Measurements from ENCODE around the gene CASP9. TPM values are rescaled to one million over a fixed set of nuclear protein-coding genes. Genes with fewer than 3 reads are reported as not detected.
"Not testable (repeated sequence)": the region's sequence is repeated elsewhere in the genome, so short reads cannot be mapped to it uniquely, and the experiment has no call there.

Gene CASP9
- total RNA-seq, 1 experiment from 2014 or later = 8.0 TPM

GRCh38 chr1:15524283-15525049, 451 bp upstream of the CASP9 start:
- no TSS peak for BruUV-seq (replicated peaks)
- H3K4me2 ChIP-seq (ENCODE audit: low read length) = peak overlapping the region; percentile 71
- H3K9me2 ChIP-seq (replicated peaks; ENCODE audit: low read length) = no peaks in the 10 kb centered on the region
- H3K9ac ChIP-seq (ENCODE audit: low read length) = peak overlapping the region; percentile 84
- H3K9me3 ChIP-seq (ENCODE audit: low read length) = no peaks in the 10 kb centered on the region
- peak; percentile 94 for DNase-seq
- ATAC-seq = peak; percentile 41
- H3K4me3 ChIP-seq (ENCODE audit: low read length) = peak overlapping the region; percentile 87
- intact Hi-C loops (cut with micrococcal nuclease) = loop anchor here (1.0 kb wide), 1 partner anchor 23 kb away; no protein-coding TSS in a partner anchor
- H3K4me1 ChIP-seq (ENCODE audit: insufficient read depth, low read length) = peaks cover 25% of the 10 kb centered on the region
- no peaks in the 10 kb centered on the region for H4K20me1 ChIP-seq (ENCODE audit: low read length)
- no peaks in the 10 kb centered on the region for H3K27me3 ChIP-seq (ENCODE audit: low read length)
- ChIA-PET CTCF (no interaction called here), POLR2A (ENCODE audit: unreplicated experiment) (interaction anchor here (0.6 kb wide), 1 partner anchor 9 kb away, joined by 3 read pairs; no protein-coding TSS in a partner anchor)
- H3F3A ChIP-seq (ENCODE audit: low read length, unreplicated experiment) = no peaks in the 10 kb centered on the region
- peaks cover 39% of the 10 kb centered on the region for H3K79me2 ChIP-seq (ENCODE audit: low read length)
- no peak overlapping the region for H2AFZ ChIP-seq (ENCODE audit: low read length)
- H3K36me3 ChIP-seq (ENCODE audit: low read depth, low read length) = no peaks in the 10 kb centered on the region
- TF ChIP-seq CTCF (conservative IDR thresholded peaks at IDR 0.05; ENCODE audit: low read depth, low read length) (no peak), EZH2 (IDR thresholded peaks at IDR 0.05; ENCODE audit: low read length, unreplicated experiment) (no peak), EZH2phosphoT487 (IDR thresholded peaks at IDR 0.05; ENCODE audit: borderline replicate concordance, low read length) (no peak)
- H3K27ac ChIP-seq (ENCODE audit: low read length) = peak overlapping the region; percentile 91

- ATAC-seq (peak; percentile 0; the same call in 1 of the 2 replicates), DNase-seq (peak; percentile 27)
- Histone ChIP-seq H3K4me3 (ENCODE audit: low read length) (peak overlapping the region; percentile 87), H4K20me1 (ENCODE audit: low read length) (no peaks in the 10 kb centered on the region), H3K9me3 (ENCODE audit: low read length) (no peaks in the 10 kb centered on the region), H3K4me1 (ENCODE audit: insufficient read depth, low read length) (peaks cover 25% of the 10 kb centered on the region), H3K9ac (ENCODE audit: low read length) (peak overlapping the region; percentile 62), H3K4me2 (ENCODE audit: low read length) (peak overlapping the region; percentile 94), H3K79me2 (ENCODE audit: low read length) (peaks cover 29% of the 10 kb centered on the region), H3K27me3 (ENCODE audit: low read length) (no peaks in the 10 kb centered on the region), H2AFZ (ENCODE audit: low read length) (peak overlapping the region; percentile 73), H3K9me2 (replicated peaks; ENCODE audit: low read length) (no peaks in the 10 kb centered on the region), H3K27ac (ENCODE audit: low read length) (peak overlapping the region; percentile 6; the same call in 1 of the 2 replicates), H3F3A (ENCODE audit: low read length, unreplicated experiment) (no peaks in the 10 kb centered on the region), H3K36me3 (ENCODE audit: low read depth, low read length) (no peaks in the 10 kb centered on the region)
- TF ChIP-seq EZH2 (IDR thresholded peaks at IDR 0.05; ENCODE audit: low read length, unreplicated experiment) = no peak
- no peak for TF ChIP-seq EZH2phosphoT487 (IDR thresholded peaks at IDR 0.05; ENCODE audit: borderline replicate concordance, low read length)
- POLR2A ChIA-PET (ENCODE audit: unreplicated experiment) = interaction anchor here (0.6 kb wide), 2 partner anchors 8 to 439 kb away, joined by 3 to 6 read pairs; no protein-coding TSS in a partner anchor
- intact Hi-C loops (cut with micrococcal nuclease) = loop anchor here (1.0 kb wide), 1 partner anchor 22 kb away; no protein-coding TSS in a partner anchor
- CTCF ChIA-PET = no interaction called here
- BruUV-seq (replicated peaks) = TSS peak; percentile 63
Observed at GRCh38 chr1:15523104-15524020, 653 bp downstream of the CASP9 start.

GRCh38 chr1:15522551-15522950, 1.5 kb downstream of the CASP9 start:
- Histone ChIP-seq H3K9ac (ENCODE audit: low read length) (no peak overlapping the region), H3K4me1 (ENCODE audit: insufficient read depth, low read length) (peaks cover 19% of the 10 kb centered on the region), H3K27ac (ENCODE audit: low read length) (no peak overlapping the region), H3K36me3 (ENCODE audit: low read depth, low read length) (no peaks in the 10 kb centered on the region), H2AFZ (ENCODE audit: low read length) (no peak overlapping the region), H3K9me2 (replicated peaks; ENCODE audit: low read length) (no peaks in the 10 kb centered on the region), H3F3A (ENCODE audit: low read length, unreplicated experiment) (no peaks in the 10 kb centered on the region), H3K79me2 (ENCODE audit: low read length) (peaks cover 20% of the 10 kb centered on the region), H3K9me3 (ENCODE audit: low read length) (no peaks in the 10 kb centered on the region), H4K20me1 (ENCODE audit: low read length) (no peaks in the 10 kb centered on the region), H3K4me3 (ENCODE audit: low read length) (no peak overlapping the region), H3K27me3 (ENCODE audit: low read length) (no peaks in the 10 kb centered on the region), H3K4me2 (ENCODE audit: low read length) (peak overlapping the region; percentile 94; the same call in 1 of the 2 replicates)
- no TSS peak for BruUV-seq (replicated peaks)
- intact Hi-C loops (cut with micrococcal nuclease) = no loop called here
- POLR2A ChIA-PET (ENCODE audit: unreplicated experiment) = no interaction called here
- TF ChIP-seq EZH2 (IDR thresholded peaks at IDR 0.05; ENCODE audit: low read length, unreplicated experiment) (no peak), CTCF (conservative IDR thresholded peaks at IDR 0.05; ENCODE audit: low read depth, low read length) (no peak), EZH2phosphoT487 (IDR thresholded peaks at IDR 0.05; ENCODE audit: borderline replicate concordance, low read length) (no peak)
- ATAC-seq (no peak), DNase-seq (no peak)
- CTCF ChIA-PET = no interaction called here

- H3K36me3 ChIP-seq (ENCODE audit: low read depth, low read length); H3K9ac ChIP-seq (ENCODE audit: low read length); BruUV-seq (replicated peaks); intact Hi-C loops (cut with micrococcal nuclease); H3F3A ChIP-seq (ENCODE audit: low read length, unreplicated experiment); H2AFZ ChIP-seq (ENCODE audit: low read length); CTCF ChIA-PET; H3K9me3 ChIP-seq (ENCODE audit: low read length); H3K9me2 ChIP-seq (replicated peaks; ENCODE audit: low read length); POLR2A ChIA-PET (ENCODE audit: unreplicated experiment); H4K20me1 ChIP-seq (ENCODE audit: low read length); DNase-seq; H3K27ac ChIP-seq (ENCODE audit: low read length); H3K4me3 ChIP-seq (ENCODE audit: low read length); H3K4me2 ChIP-seq (ENCODE audit: low read length); ATAC-seq; H3K27me3 ChIP-seq (ENCODE audit: low read length): not testable (repeated sequence)
- H3K79me2 ChIP-seq (ENCODE audit: low read length) = peaks cover 15% of the 10 kb centered on the region
- peaks cover 17% of the 10 kb centered on the region for H3K4me1 ChIP-seq (ENCODE audit: insufficient read depth, low read length)
Observed at GRCh38 chr1:15521206-15521906, 2.7 kb downstream of the CASP9 start.
